ENCODE measurements around the gene KLK6. TPM values are rescaled to one million over a fixed set of nuclear protein-coding genes. Genes with fewer than 3 reads are reported as not detected.

The KLK6 gene
- total RNA-seq, 2 experiments from 2014 or later: not detected

DNA sequence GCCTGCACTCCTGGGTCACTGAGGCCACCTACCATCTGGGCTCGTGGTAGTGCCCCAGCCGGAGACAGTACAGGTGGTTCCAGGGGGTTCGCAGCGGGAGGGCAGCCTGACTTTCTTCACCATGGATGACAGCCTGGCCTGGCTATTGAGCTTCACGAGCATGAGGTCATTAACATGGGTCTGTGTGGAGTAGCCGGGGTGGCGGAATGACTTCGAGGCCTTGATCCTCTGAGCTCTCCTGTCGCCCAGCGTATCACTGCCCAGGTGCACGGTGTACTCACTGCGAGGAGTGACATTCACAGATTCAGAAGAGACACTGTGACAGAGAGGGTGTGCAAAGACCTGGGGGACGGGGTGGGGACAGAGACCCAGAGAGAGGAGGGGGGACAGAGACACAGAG, 10.8 kb upstream of the KLK6 start:
- no peaks in the 10 kb centered on the region for H3K4me1 Mint-ChIP-seq (ENCODE audit: low read depth)
- H3K9me3 ChIP-seq (ENCODE audit: control insufficient read depth in 1 of 2, insufficient read depth in 1 of 2, low read length in 2 of 2): peaks cover 0 to 8% of the 10 kb centered on the region in 2 experiments
- no peaks in the 10 kb centered on the region for H3K9me3 Mint-ChIP-seq
- H3K36me3 Mint-ChIP-seq (ENCODE audit: low read depth): no peaks in the 10 kb centered on the region
- DNase-seq (no peak), ATAC-seq (ENCODE audit: poor library complexity) (no peak)
- H3K27ac Mint-ChIP-seq: no peak overlapping the region
- H3K4me3 ChIP-seq (ENCODE audit: low read length): no peak overlapping the region
- ChIA-PET POLR2A (no interaction called here), CTCF (no interaction called here)
- no peaks in the 10 kb centered on the region for H3K4me1 ChIP-seq (ENCODE audit: insufficient read depth, low read length)
- H3K36me3 ChIP-seq (ENCODE audit: insufficient read depth, low read length): no peaks in the 10 kb centered on the region
- peaks cover 66% of the 10 kb centered on the region for H3K27me3 Mint-ChIP-seq
- H3K4me3 Mint-ChIP-seq: no peak overlapping the region
- H3K27ac ChIP-seq (ENCODE audit: low read depth in 1 of 2, low read length in 2 of 2): no peak overlapping the region
- TF ChIP-seq, protein P1, sequence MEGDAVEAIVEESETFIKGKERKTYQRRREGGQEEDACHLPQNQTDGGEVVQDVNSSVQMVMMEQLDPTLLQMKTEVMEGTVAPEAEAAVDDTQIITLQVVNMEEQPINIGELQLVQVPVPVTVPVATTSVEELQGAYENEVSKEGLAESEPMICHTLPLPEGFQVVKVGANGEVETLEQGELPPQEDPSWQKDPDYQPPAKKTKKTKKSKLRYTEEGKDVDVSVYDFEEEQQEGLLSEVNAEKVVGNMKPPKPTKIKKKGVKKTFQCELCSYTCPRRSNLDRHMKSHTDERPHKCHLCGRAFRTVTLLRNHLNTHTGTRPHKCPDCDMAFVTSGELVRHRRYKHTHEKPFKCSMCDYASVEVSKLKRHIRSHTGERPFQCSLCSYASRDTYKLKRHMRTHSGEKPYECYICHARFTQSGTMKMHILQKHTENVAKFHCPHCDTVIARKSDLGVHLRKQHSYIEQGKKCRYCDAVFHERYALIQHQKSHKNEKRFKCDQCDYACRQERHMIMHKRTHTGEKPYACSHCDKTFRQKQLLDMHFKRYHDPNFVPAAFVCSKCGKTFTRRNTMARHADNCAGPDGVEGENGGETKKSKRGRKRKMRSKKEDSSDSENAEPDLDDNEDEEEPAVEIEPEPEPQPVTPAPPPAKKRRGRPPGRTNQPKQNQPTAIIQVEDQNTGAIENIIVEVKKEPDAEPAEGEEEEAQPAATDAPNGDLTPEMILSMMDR (IDR thresholded peaks at IDR 0.05): no peak
- intact Hi-C loops (cut with DNase I, micrococcal nuclease): no loop called here
- H3K27me3 ChIP-seq (ENCODE audit: control insufficient read depth in 1 of 2, insufficient read depth in 2 of 2, low read length in 2 of 2): peaks cover 6 to 35% of the 10 kb centered on the region in 2 experiments

DNA sequence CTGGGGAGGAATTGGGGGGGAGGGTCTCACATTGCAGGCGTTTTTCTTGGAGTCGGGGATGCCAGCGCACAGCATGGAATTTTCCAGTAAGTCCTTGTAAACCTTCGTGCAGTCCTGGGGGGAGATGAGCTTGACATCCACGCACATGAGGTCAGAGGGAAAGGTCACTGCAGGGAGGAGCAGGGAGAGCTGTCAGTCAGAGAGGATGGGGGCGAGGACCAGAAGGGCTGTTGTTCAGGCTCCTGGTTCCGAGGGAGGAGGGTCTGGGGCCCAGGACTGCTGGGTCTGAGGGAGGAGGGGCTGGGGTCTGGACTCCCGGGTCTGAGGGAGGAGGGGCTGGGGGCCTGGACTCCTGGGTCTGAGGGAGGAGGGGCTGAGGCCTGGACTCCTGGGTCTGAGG, 10.4 kb upstream of the KLK6 start:
- no peak overlapping the region for H3K4me3 ChIP-seq (ENCODE audit: low read length)

DNA sequence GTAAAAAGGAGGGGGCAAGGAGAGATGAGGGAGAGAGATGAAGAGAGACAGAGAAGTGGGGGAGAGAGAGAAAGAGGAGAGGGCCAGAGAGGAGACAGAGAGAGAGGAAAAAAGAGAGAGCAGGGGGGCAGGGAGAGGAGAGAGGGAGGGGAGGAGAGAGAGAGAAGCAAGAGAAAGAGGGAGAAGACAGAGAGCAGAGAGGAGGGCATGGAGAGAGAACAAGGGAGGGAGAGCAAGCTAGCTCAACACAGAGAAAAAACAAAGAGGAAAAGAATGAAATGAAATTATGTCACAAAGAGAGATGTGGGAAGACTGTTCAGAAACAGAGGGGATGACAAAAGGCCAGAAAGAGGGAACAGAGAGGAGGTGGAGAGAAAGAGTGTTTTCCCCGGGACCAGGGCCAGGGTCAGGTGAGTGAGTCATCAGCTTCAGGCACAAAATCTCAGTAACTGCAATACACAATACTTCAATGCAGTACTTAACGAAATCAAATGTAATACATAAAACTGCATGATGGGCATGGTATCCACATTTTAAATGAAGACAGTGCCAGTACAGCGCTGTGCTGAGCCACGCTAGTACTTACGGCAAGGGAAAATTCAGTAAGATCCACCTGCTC, 9.5 kb upstream of the KLK6 start:
- Mint-ChIP-seq H3K36me3 (ENCODE audit: low read depth) (no peaks in the 10 kb centered on the region), H3K27ac (no peak overlapping the region), H3K9me3 (no peaks in the 10 kb centered on the region), H3K27me3 (peaks cover 62% of the 10 kb centered on the region), H3K4me1 (ENCODE audit: low read depth) (no peaks in the 10 kb centered on the region), H3K4me3 (no peak overlapping the region)
- Histone ChIP-seq H3K9me3 (ENCODE audit: control insufficient read depth in 1 of 2, insufficient read depth in 1 of 2, low read length in 2 of 2) (peaks cover 0 to 1% of the 10 kb centered on the region in 2 experiments), H3K4me1 (ENCODE audit: insufficient read depth, low read length) (no peaks in the 10 kb centered on the region), H3K27ac (ENCODE audit: low read depth in 1 of 2, low read length in 2 of 2) (no peak overlapping the region), H3K4me3 (ENCODE audit: low read length) (no peak overlapping the region), H3K27me3 (ENCODE audit: control insufficient read depth in 1 of 2, insufficient read depth in 2 of 2, low read length in 2 of 2) (peaks cover 6 to 28% of the 10 kb centered on the region in 2 experiments), H3K36me3 (ENCODE audit: insufficient read depth, low read length) (no peaks in the 10 kb centered on the region)
- CTCF ChIA-PET: no interaction called here
- POLR2A ChIA-PET: no interaction called here
- DNase-seq: no peak
- TF ChIP-seq, protein P1 (IDR thresholded peaks at IDR 0.05): no peak
- intact Hi-C loops (cut with DNase I, micrococcal nuclease): no loop called here
- ATAC-seq (ENCODE audit: poor library complexity): no peak

More for the DNA sequence above, 10.4 kb upstream of the KLK6 start:
- Mint-ChIP-seq H3K4me3 (no peak overlapping the region), H3K36me3 (ENCODE audit: low read depth) (no peaks in the 10 kb centered on the region), H3K4me1 (ENCODE audit: low read depth) (no peaks in the 10 kb centered on the region), H3K9me3 (no peaks in the 10 kb centered on the region), H3K27ac (no peak overlapping the region), H3K27me3 (peaks cover 62% of the 10 kb centered on the region)
- Histone ChIP-seq H3K4me1 (ENCODE audit: insufficient read depth, low read length) (no peaks in the 10 kb centered on the region), H3K9me3 (ENCODE audit: control insufficient read depth in 1 of 2, insufficient read depth in 1 of 2, low read length in 2 of 2) (peaks cover 0 to 8% of the 10 kb centered on the region in 2 experiments), H3K36me3 (ENCODE audit: insufficient read depth, low read length) (no peaks in the 10 kb centered on the region), H3K27me3 (ENCODE audit: control insufficient read depth in 1 of 2, insufficient read depth in 2 of 2, low read length in 2 of 2) (peaks cover 6 to 35% of the 10 kb centered on the region in 2 experiments), H3K27ac (ENCODE audit: low read depth in 1 of 2, low read length in 2 of 2) (no peak overlapping the region)
- DNase-seq (no peak), ATAC-seq (ENCODE audit: poor library complexity) (no peak)
- ChIA-PET POLR2A (no interaction called here), CTCF (no interaction called here)
- intact Hi-C loops (cut with DNase I, micrococcal nuclease): no loop called here
- TF ChIP-seq, protein P1 (IDR thresholded peaks at IDR 0.05): no peak

Measured in CD4-positive, alpha-beta T cell (primary cell).